H9 (cell line): Measurements from ENCODE around the gene FRMPD1. TPM values are rescaled to one million over a fixed set of nuclear protein-coding genes. Genes with fewer than 3 reads are reported as not detected.

Experiments
- DNase-seq: peaks from one replicate; pipeline ENCODE4 v3.0.0-alpha.2; 2017
- H2AFZ ChIP-seq: one replicate; pipeline ENCODE4 v1.6.1; 2013; ENCODE audit warnings: mild to moderate bottlenecking, low read length, control low read depth, moderate library complexity
- H2AK5ac ChIP-seq: 2 replicates; pipeline ENCODE4 v1.6.1; 2013; ENCODE audit warnings: low read length, control low read depth, mixed read lengths; ENCODE audit not compliant: insufficient read length
- H2BK120ac ChIP-seq: one replicate; pipeline ENCODE4 v1.6.1; 2013; ENCODE audit warnings: low read depth, mild to moderate bottlenecking, low read length, control low read depth, inconsistent platforms; ENCODE audit not compliant: poor library complexity, severe bottlenecking
- H2BK12ac ChIP-seq: 2 replicates; pipeline ENCODE4 v1.6.1; 2013; ENCODE audit warnings: low read length, control low read depth, mixed read lengths, low read depth; ENCODE audit not compliant: insufficient read length
- H2BK15ac ChIP-seq: 2 replicates; pipeline ENCODE4 v1.6.1; 2013; ENCODE audit warnings: low read depth, low read length, control low read depth
- H2BK20ac ChIP-seq: one replicate; pipeline ENCODE4 v1.6.1; 2013; ENCODE audit warnings: low read depth, mild to moderate bottlenecking, low read length, control low read depth, inconsistent platforms; ENCODE audit not compliant: poor library complexity, severe bottlenecking
- H2BK5ac ChIP-seq: 2 replicates; pipeline ENCODE4 v1.6.1; 2013; ENCODE audit warnings: low read length, control low read depth, mixed read lengths; ENCODE audit not compliant: insufficient read length
- H3K14ac ChIP-seq: 2 replicates; pipeline ENCODE4 v1.6.1; 2013; ENCODE audit warnings: low read length, control low read depth; ENCODE audit not compliant: insufficient read depth
- H3K18ac ChIP-seq: 2 replicates; pipeline ENCODE4 v1.6.1; 2013; ENCODE audit warnings: low read depth, mild to moderate bottlenecking, mixed read lengths, low read length, control low read depth; ENCODE audit not compliant: insufficient read length
- H3K23ac ChIP-seq: 2 replicates; pipeline ENCODE4 v1.6.1; 2013; ENCODE audit warnings: low read length, control low read depth, mixed read lengths, low read depth; ENCODE audit not compliant: insufficient read length
- H3K23me2 ChIP-seq: 2 replicates; pipeline ENCODE4 v1.6.1; 2013; ENCODE audit warnings: low read depth, mild to moderate bottlenecking, mixed read lengths, low read length, control low read depth; ENCODE audit not compliant: insufficient read length, poor library complexity, severe bottlenecking
- H3K27ac ChIP-seq: 2 replicates; pipeline ENCODE4 v1.5.1; 2013; ENCODE audit warnings: low read length, control low read depth, mixed read lengths, low read depth; ENCODE audit not compliant: insufficient read length
- H3K27me3 ChIP-seq: 2 replicates; pipeline ENCODE4 v1.6.1; 2013; ENCODE audit warnings: low read length, control low read depth, inconsistent platforms; ENCODE audit not compliant: insufficient read depth
- H3K4ac ChIP-seq: 2 replicates; pipeline ENCODE4 v1.6.1; 2013; ENCODE audit warnings: low read depth, mild to moderate bottlenecking, control low read depth, inconsistent platforms, low read length, moderate library complexity
- H3K4me1 ChIP-seq: 2 replicates; pipeline ENCODE4 v1.6.1; 2013; ENCODE audit warnings: low read length, control low read depth, inconsistent platforms; ENCODE audit not compliant: insufficient read depth
- H3K4me2 ChIP-seq: 2 replicates; pipeline ENCODE4 v1.6.1; 2013; ENCODE audit warnings: low read length, control low read depth, mixed read lengths; ENCODE audit not compliant: insufficient read length, insufficient read depth
- H3K56ac ChIP-seq: 2 replicates; pipeline ENCODE4 v1.6.1; 2013; ENCODE audit warnings: low read depth, mild to moderate bottlenecking, mixed read lengths, low read length, control low read depth; ENCODE audit not compliant: insufficient read length
- H3K79me1 ChIP-seq: 2 replicates; pipeline ENCODE4 v1.6.1; 2013; ENCODE audit warnings: low read depth, mild to moderate bottlenecking, moderate library complexity, low read length, control low read depth, inconsistent platforms; ENCODE audit not compliant: insufficient read depth, poor library complexity, severe bottlenecking
- H3K79me2 ChIP-seq: 2 replicates; pipeline ENCODE4 v1.6.1; 2013; ENCODE audit warnings: low read length, control low read depth, inconsistent platforms; ENCODE audit not compliant: insufficient read depth
- H3K9ac ChIP-seq: 2 replicates; pipeline ENCODE4 v1.6.1; 2013; ENCODE audit warnings: low read length, control low read depth, mixed read lengths; ENCODE audit not compliant: insufficient read length; ENCODE audit errors: extremely low read depth
- H3K9me3 ChIP-seq: one replicate; pipeline ENCODE4 v1.6.1; 2013; ENCODE audit warnings: low read depth, low read length, inconsistent platforms; ENCODE audit not compliant: control insufficient read depth
- H3T11ph ChIP-seq: one replicate; pipeline ENCODE4 v1.6.1; 2013; ENCODE audit warnings: mild to moderate bottlenecking, low read length, control low read depth, inconsistent platforms
- H4K20me1 ChIP-seq: one replicate; pipeline ENCODE4 v1.6.1; 2013; ENCODE audit not compliant: control insufficient read depth, insufficient read length, insufficient read depth
- H4K5ac ChIP-seq: 2 replicates; pipeline ENCODE4 v1.6.1; 2013; ENCODE audit warnings: low read depth, mild to moderate bottlenecking, mixed read lengths, low read length, control low read depth; ENCODE audit not compliant: insufficient read length
- H4K8ac ChIP-seq: replicated peaks from 2 replicates; pipeline ENCODE4 v1.6.1; 2013; ENCODE audit warnings: low read length, control low read depth, mixed read lengths, low read depth; ENCODE audit not compliant: insufficient read length
- H4K91ac ChIP-seq: 2 replicates; pipeline ENCODE4 v1.6.1; 2013; ENCODE audit warnings: low read depth, mild to moderate bottlenecking, moderate library complexity, mixed read lengths, low read length, control low read depth; ENCODE audit not compliant: insufficient read length
- H3K27ac Mint-ChIP-seq, 3 experiments: 2 replicates in 2 of 3; 3 replicates in 1 of 3; pipeline ENCODE4 v1.8.0; 2020 to 2021; ENCODE audit warnings: mixed read lengths in 3 of 3, mild to moderate bottlenecking in 1 of 3, moderate library complexity in 1 of 3
- H3K27me3 Mint-ChIP-seq: 2 replicates; pipeline ENCODE4 v1.8.0; 2021; ENCODE audit warnings: low read depth, mild to moderate bottlenecking, moderate library complexity, mixed read lengths
- H3K36me3 Mint-ChIP-seq, 3 experiments: 2 replicates in 2 of 3; 3 replicates in 1 of 3; pipeline ENCODE4 v1.8.0; 2020 to 2021; ENCODE audit warnings: low read depth in 3 of 3, mixed read lengths in 3 of 3; ENCODE audit not compliant: insufficient read depth in 1 of 3
- H3K4me1 Mint-ChIP-seq, 2 experiments: 2 replicates each; pipeline ENCODE4 v1.8.0; 2020; ENCODE audit warnings: mixed read lengths in 2 of 2
- H3K4me3 Mint-ChIP-seq, 2 experiments: 2 replicates in 1 of 2; 3 replicates in 1 of 2; pipeline ENCODE4 v1.8.0; 2020 to 2021; ENCODE audit warnings: mild to moderate bottlenecking in 2 of 2, mixed read lengths in 2 of 2, moderate library complexity in 1 of 2
- H3K9me3 Mint-ChIP-seq, 2 experiments: 2 replicates in 1 of 2; 3 replicates in 1 of 2; pipeline ENCODE4 v1.8.0; 2020; ENCODE audit warnings: mild to moderate bottlenecking in 2 of 2, mixed read lengths in 2 of 2, moderate library complexity in 1 of 2
- WGBS: extraction: QIAGEN DNeasy Blood & Tissue Kit; methylation state at CpG from one replicate; pipeline ENCODE4 v1.1.7; 2013; ENCODE audit warnings: missing lambda C conversion rate, low lambda C conversion rate, mixed read lengths; ENCODE audit not compliant: insufficient read length; ENCODE audit errors: extremely low coverage; 5-methylcytosine and 5-hydroxymethylcytosine counted together
- total RNA-seq: library from RNA; stranded (reverse); gene quantifications from 2 replicates; pipeline ENCODE4 v1.2.1, GENCODE V29; 2021
- TF ChIP-seq, protein P1 (sequence below): fragments of 200-600 bp; sonication (generic); conservative IDR thresholded peaks from 3 replicates; pipeline ENCODE4 v1.8.0; 2021; ENCODE audit warnings: antibody characterized with exemption, mild to moderate bottlenecking

Gene FRMPD1
- total RNA-seq, 1 experiment from 2014 or later: 0.04 TPM

- Histone ChIP-seq H3K79me1 (no peaks in the 10 kb centered on the region), H2BK12ac (no peak overlapping the region), H3T11ph (no peak overlapping the region), H3K56ac (no peak overlapping the region), H3K23ac (no peak overlapping the region), H2AFZ (no peak overlapping the region), H3K4me1 (no peaks in the 10 kb centered on the region), H2BK5ac (no peak overlapping the region), H3K27me3 (no peaks in the 10 kb centered on the region), H3K18ac (no peak overlapping the region), H4K91ac (no peak overlapping the region), H3K4ac (no peak overlapping the region), H3K14ac (no peak overlapping the region), H4K5ac (no peak overlapping the region), H3K4me2 (no peak overlapping the region), H2BK120ac (no peak overlapping the region), H3K9me3 (no peaks in the 10 kb centered on the region), H3K9ac (no peak overlapping the region), H3K27ac (no peak overlapping the region), H3K79me2 (no peaks in the 10 kb centered on the region), H2BK15ac (no peak overlapping the region), H4K8ac (no peak overlapping the region), H2AK5ac (no peak overlapping the region), H3K23me2 (no peaks in the 10 kb centered on the region), H2BK20ac (no peak overlapping the region), H4K20me1 (no peaks in the 10 kb centered on the region)
- WGBS: no CpG with 5 or more reads among the region's 3 CpGs
- no peak for DNase-seq
- H3K4me1 Mint-ChIP-seq: peaks cover 7 to 17% of the 10 kb centered on the region in 2 experiments
- peaks cover 0 to 12% (median 0%) of the 10 kb centered on the region in 3 experiments; a peak in 3 of 7 replicates for H3K36me3 Mint-ChIP-seq
- H3K27ac Mint-ChIP-seq: no peak overlapping the region
- peaks cover 9% of the 10 kb centered on the region in 2 experiments; a peak in 2 of 5 replicates for H3K9me3 Mint-ChIP-seq
- peaks cover 24% of the 10 kb centered on the region for H3K27me3 Mint-ChIP-seq
- H3K4me3 Mint-ChIP-seq: no peak overlapping the region
- TF ChIP-seq, protein P1, sequence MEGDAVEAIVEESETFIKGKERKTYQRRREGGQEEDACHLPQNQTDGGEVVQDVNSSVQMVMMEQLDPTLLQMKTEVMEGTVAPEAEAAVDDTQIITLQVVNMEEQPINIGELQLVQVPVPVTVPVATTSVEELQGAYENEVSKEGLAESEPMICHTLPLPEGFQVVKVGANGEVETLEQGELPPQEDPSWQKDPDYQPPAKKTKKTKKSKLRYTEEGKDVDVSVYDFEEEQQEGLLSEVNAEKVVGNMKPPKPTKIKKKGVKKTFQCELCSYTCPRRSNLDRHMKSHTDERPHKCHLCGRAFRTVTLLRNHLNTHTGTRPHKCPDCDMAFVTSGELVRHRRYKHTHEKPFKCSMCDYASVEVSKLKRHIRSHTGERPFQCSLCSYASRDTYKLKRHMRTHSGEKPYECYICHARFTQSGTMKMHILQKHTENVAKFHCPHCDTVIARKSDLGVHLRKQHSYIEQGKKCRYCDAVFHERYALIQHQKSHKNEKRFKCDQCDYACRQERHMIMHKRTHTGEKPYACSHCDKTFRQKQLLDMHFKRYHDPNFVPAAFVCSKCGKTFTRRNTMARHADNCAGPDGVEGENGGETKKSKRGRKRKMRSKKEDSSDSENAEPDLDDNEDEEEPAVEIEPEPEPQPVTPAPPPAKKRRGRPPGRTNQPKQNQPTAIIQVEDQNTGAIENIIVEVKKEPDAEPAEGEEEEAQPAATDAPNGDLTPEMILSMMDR: no peak
Measured at GRCh38 chr9:37675661-37676060, 24.9 kb downstream of the FRMPD1 start.
